22Rv1 (cell line): Measurements from ENCODE around the gene RP9.

Experiments used
- ZFX ChIP-seq: fragments of 450-650 bp; IDR thresholded peaks from 2 replicates; pipeline ENCODE4 v1.6.1; 2017; ENCODE audit warnings: antibody characterized with exemption, borderline replicate concordance
- TF ChIP-seq, protein P1 (sequence below): fragments of 450-650 bp; IDR thresholded peaks from 2 replicates; pipeline ENCODE4 v1.5.1; 2017; ENCODE audit warnings: mild to moderate bottlenecking

GRCh38 chr7:33142585-33142984 is 33.4 kb upstream of the RP9 start:
- TF ChIP-seq, protein P1, sequence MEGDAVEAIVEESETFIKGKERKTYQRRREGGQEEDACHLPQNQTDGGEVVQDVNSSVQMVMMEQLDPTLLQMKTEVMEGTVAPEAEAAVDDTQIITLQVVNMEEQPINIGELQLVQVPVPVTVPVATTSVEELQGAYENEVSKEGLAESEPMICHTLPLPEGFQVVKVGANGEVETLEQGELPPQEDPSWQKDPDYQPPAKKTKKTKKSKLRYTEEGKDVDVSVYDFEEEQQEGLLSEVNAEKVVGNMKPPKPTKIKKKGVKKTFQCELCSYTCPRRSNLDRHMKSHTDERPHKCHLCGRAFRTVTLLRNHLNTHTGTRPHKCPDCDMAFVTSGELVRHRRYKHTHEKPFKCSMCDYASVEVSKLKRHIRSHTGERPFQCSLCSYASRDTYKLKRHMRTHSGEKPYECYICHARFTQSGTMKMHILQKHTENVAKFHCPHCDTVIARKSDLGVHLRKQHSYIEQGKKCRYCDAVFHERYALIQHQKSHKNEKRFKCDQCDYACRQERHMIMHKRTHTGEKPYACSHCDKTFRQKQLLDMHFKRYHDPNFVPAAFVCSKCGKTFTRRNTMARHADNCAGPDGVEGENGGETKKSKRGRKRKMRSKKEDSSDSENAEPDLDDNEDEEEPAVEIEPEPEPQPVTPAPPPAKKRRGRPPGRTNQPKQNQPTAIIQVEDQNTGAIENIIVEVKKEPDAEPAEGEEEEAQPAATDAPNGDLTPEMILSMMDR = no peak
- no peak for TF ChIP-seq ZFX
